Endothelial cell of umbilical vein (primary cell): ENCODE results near the gene TPM1. TPM values are rescaled to one million over a fixed set of nuclear protein-coding genes. Genes with fewer than 3 reads are reported as not detected.

Source experiments
- BruUV-seq: library from RNA; stranded (reverse); fragments of 400-500 nt; replicated peaks from 2 replicates; lab custom pipeline; 2021; lab: Mats Ljungman, UMichigan
- CTCF ChIA-PET: fragments of 300-600, 350-600 bp; sonication (Branson Sonifier 250); formaldehyde crosslinking; loops from one replicate; lab custom pipeline; 2021; ENCODE audit warnings: antibody characterized with exemption, inconsistent platforms; lab: Charles Lee
- POLR2A ChIA-PET: fragments of 300-600, 350-600 bp; sonication (Branson Sonifier 250); formaldehyde crosslinking; loops from one replicate; lab custom pipeline; 2021; ENCODE audit warnings: antibody characterized with exemption, inconsistent platforms; lab: Charles Lee
- DNase-seq: peaks from one replicate; pipeline ENCODE4 v3.0.0-alpha.2; 2011; ENCODE audit warnings: low read depth, low spot score
- FAIRE-seq: peaks from 2 replicates; lab custom pipeline; 2011; peaks lifted over from hg19 to GRCh38; lab: Jason Lieb, UNC
- H2AFZ ChIP-seq: 2 replicates; pipeline ENCODE4 v1.6.0; 2012; ENCODE audit warnings: low read depth, low read length, control low read depth, inconsistent platforms
- H3K27ac ChIP-seq: 2 replicates; pipeline ENCODE4 v1.5.1; 2011; ENCODE audit warnings: low read depth, mild to moderate bottlenecking, control low read depth, low read length, moderate library complexity; ENCODE audit not compliant: insufficient read depth
- H3K27me3 ChIP-seq, 2 experiments: 2 replicates each; pipeline versions ENCODE4 v1.6.0 to v1.6.1; 2011; ENCODE audit warnings: low read length in 2 of 2, mixed read lengths in 1 of 2; ENCODE audit not compliant: control insufficient read depth in 2 of 2, insufficient read depth in 2 of 2
- H3K36me3 ChIP-seq, 2 experiments: 2 replicates in 1 of 2; 3 replicates in 1 of 2; pipeline ENCODE4 v1.5.1; 2011; ENCODE audit warnings: low read length in 2 of 2, mild to moderate bottlenecking in 1 of 2, moderate library complexity in 1 of 2; ENCODE audit not compliant: control insufficient read depth in 2 of 2, insufficient read depth in 2 of 2; ENCODE audit errors: extremely low read depth in 1 of 2
- H3K4me1 ChIP-seq: 3 replicates; pipeline ENCODE4 v1.5.1; 2011; ENCODE audit warnings: mild to moderate bottlenecking, low read length; ENCODE audit not compliant: control insufficient read depth, insufficient read depth; ENCODE audit errors: extremely low read depth
- H3K4me2 ChIP-seq: 2 replicates; pipeline ENCODE4 v1.6.1; 2011; ENCODE audit warnings: low read length, control low read depth, mixed read lengths; ENCODE audit not compliant: insufficient read depth
- H3K4me3 ChIP-seq, 3 experiments: fragments of 200-600 bp in 1 of 3; sonication (generic), shearing (Covaris generic) in 1 of 3; replicated peaks in 1 of 3; 2 replicates each; pipeline ENCODE4 v1.5.1; 2011 to 2016; ENCODE audit warnings: control low read depth in 3 of 3, low read length in 3 of 3, mild to moderate bottlenecking in 2 of 3, inconsistent platforms in 1 of 3, low read depth in 1 of 3, moderate library complexity in 1 of 3; ENCODE audit not compliant: insufficient read depth in 1 of 3
- H3K79me2 ChIP-seq: 2 replicates; pipeline ENCODE4 v1.6.0; 2012; ENCODE audit warnings: low read length, inconsistent platforms; ENCODE audit not compliant: control insufficient read depth, insufficient read depth
- H3K9ac ChIP-seq: replicated peaks from 2 replicates; pipeline ENCODE3; 2011; ENCODE audit warnings: low read length, control low read depth; ENCODE audit not compliant: insufficient read depth; ENCODE audit errors: extremely low read depth
- H3K9me1 ChIP-seq: replicated peaks from 3 replicates; pipeline ENCODE4 v1.6.0; 2011; ENCODE audit warnings: mild to moderate bottlenecking, low read length; ENCODE audit not compliant: control insufficient read depth, insufficient read depth; ENCODE audit errors: extremely low read depth
- H3K9me3 ChIP-seq: replicated peaks from 2 replicates; pipeline ENCODE4 v1.5.1; 2012; ENCODE audit warnings: low read length, inconsistent platforms; ENCODE audit not compliant: control insufficient read depth, insufficient read depth
- H4K20me1 ChIP-seq: replicated peaks from 2 replicates; pipeline ENCODE3; 2011; ENCODE audit warnings: mild to moderate bottlenecking, low read length; ENCODE audit not compliant: control insufficient read depth, insufficient read depth; ENCODE audit errors: extremely low read depth
- MYC ChIP-seq: IDR thresholded peaks from one replicate; pipeline ENCODE4 v1.6.1; 2011; ENCODE audit warnings: mild to moderate bottlenecking, low read depth, low read length
- POLR2AphosphoS5 ChIP-seq: IDR thresholded peaks from 2 replicates; pipeline ENCODE4 v1.6.1; 2012; ENCODE audit warnings: low read depth, mild to moderate bottlenecking, control low read depth, low read length, moderate library complexity; ENCODE audit not compliant: insufficient read depth
- dilution Hi-C: fragments of 300-500 bp; cut with MboI; formaldehyde crosslinking; loops from one replicate; pipeline ENCODE4 v1.15.0; 2019; ENCODE audit warnings: low sequenced_read_pairs; ENCODE audit not compliant: extremely low pct_ligation_motif_present
- intact Hi-C: fragments of 100-400 bp; cut with micrococcal nuclease; formaldehyde crosslinking; loops from one replicate; pipeline ENCODE4 v1.10.0; 2022
- polyA plus RNA-seq, 4 experiments: library from polyadenylated mRNA; depleted of rRNA in 3 of 4; stranded (reverse) in 3 of 4; unstranded in 1 of 4; fragments of >200 nt; gene quantifications; 2 replicates each; pipeline versions ENCODE4 v1.2.1 to v1.2.3, GENCODE V29; 2011 to 2012; ENCODE audit warnings: missing spikeins in 1 of 4
- total RNA-seq: library from RNA; stranded (reverse); gene quantifications from 2 replicates; pipeline ENCODE4 v1.2.3, GENCODE V29; 2021
- TF ChIP-seq, protein P1 (sequence below): IDR thresholded peaks from 2 replicates; pipeline ENCODE4 v1.6.1; 2011; ENCODE audit not compliant: insufficient read depth, insufficient read length
- TF ChIP-seq, protein P2 (sequence below), 2 donors: IDR thresholded peaks; 1 replicate in 1 of 2; 2 replicates in 1 of 2; pipeline ENCODE4 v1.5.1; 2011; ENCODE audit warnings: low read length in 2 of 2, mild to moderate bottlenecking in 2 of 2, moderate library complexity in 2 of 2, control low read depth in 1 of 2, inconsistent platforms in 1 of 2, low read depth in 1 of 2; ENCODE audit not compliant: insufficient read depth in 1 of 2; ENCODE audit errors: extremely low read depth in 1 of 2

TPM1 gene
- total and polyA plus RNA-seq, 2 donors (not counting 3 experiments of a cell fraction or from before 2014, with no cell fraction given): 518 to 558 TPM

DNA sequence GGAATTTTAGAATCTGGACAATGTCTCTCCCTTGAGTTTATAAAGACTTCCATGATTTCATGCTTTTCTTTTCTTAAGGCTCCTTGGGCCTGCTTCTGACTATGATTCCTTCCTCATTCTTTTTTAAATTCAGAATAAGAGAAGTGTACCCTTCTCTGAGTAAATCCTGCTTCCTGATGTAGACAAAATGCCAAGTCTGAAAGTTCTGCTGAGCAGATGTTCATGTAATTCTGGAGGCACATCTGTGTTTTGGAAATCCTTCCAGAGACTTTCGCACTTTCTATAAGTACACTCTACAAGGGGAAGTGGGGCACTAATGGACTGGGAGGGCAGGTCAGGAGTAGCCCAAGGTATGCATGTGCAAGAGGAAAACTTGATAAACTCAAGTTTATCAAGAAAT is 24.8 kb downstream of the TPM1 start:
- no TSS peak for BruUV-seq
- intact Hi-C loops (no loop called here), dilution Hi-C loops (no loop called here)
- Histone ChIP-seq H3K36me3 (peaks cover 45 to 62% of the 10 kb centered on the region in 2 experiments), H3K9me3 (no peaks in the 10 kb centered on the region), H3K27ac (no peak overlapping the region), H3K4me2 (no peak overlapping the region), H3K79me2 (no peaks in the 10 kb centered on the region), H2AFZ (no peak overlapping the region), H4K20me1 (no peaks in the 10 kb centered on the region), H3K9ac (no peak overlapping the region), H3K4me3 (no peak overlapping the region), H3K27me3 (no peaks in the 10 kb centered on the region), H3K4me1 (peaks cover 3% of the 10 kb centered on the region), H3K9me1 (no peaks in the 10 kb centered on the region)
- DNase-seq: no peak
- TF ChIP-seq, protein P1, sequence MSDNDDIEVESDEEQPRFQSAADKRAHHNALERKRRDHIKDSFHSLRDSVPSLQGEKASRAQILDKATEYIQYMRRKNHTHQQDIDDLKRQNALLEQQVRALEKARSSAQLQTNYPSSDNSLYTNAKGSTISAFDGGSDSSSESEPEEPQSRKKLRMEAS: no peak
- TF ChIP-seq, protein P2, sequence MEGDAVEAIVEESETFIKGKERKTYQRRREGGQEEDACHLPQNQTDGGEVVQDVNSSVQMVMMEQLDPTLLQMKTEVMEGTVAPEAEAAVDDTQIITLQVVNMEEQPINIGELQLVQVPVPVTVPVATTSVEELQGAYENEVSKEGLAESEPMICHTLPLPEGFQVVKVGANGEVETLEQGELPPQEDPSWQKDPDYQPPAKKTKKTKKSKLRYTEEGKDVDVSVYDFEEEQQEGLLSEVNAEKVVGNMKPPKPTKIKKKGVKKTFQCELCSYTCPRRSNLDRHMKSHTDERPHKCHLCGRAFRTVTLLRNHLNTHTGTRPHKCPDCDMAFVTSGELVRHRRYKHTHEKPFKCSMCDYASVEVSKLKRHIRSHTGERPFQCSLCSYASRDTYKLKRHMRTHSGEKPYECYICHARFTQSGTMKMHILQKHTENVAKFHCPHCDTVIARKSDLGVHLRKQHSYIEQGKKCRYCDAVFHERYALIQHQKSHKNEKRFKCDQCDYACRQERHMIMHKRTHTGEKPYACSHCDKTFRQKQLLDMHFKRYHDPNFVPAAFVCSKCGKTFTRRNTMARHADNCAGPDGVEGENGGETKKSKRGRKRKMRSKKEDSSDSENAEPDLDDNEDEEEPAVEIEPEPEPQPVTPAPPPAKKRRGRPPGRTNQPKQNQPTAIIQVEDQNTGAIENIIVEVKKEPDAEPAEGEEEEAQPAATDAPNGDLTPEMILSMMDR (IDR thresholded peaks at IDR 0.05; ENCODE audit: extremely low read depth in 1 of 2, insufficient read depth in 1 of 2, low read depth in 1 of 2, low read length in 2 of 2): no peak
- no peak for TF ChIP-seq POLR2AphosphoS5
- TF ChIP-seq MYC: no peak
- no peak for FAIRE-seq
- ChIA-PET CTCF (no interaction called here), POLR2A (interaction anchor here (0.6 kb wide), 1 partner anchor 18 kb away, joined by 3 read pairs; no protein-coding TSS in a partner anchor)
